BJ (cell line): ENCODE measurements around the gene ZBTB44. TPM values are rescaled to one million over a fixed set of nuclear protein-coding genes. Genes with fewer than 3 reads are reported as not detected.

Experiments used
- CTCF ChIA-PET: fragments of 350-600 bp; formaldehyde crosslinking; extraction: SDS; loops from one replicate; lab custom pipeline; 2021; ENCODE audit warnings: antibody characterized with exemption, inconsistent platforms; lab: Yijun Ruan, JAX
- POLR2A ChIA-PET: fragments of 300-600 bp; sonication (Branson Sonifier 250); formaldehyde crosslinking; extraction: SDS; loops from one replicate; lab custom pipeline; 2021; ENCODE audit warnings: antibody characterized with exemption; lab: Charles Lee
- DNase-seq: peaks from one replicate; pipeline ENCODE4 v3.0.0-alpha.2; 2011; ENCODE audit warnings: low read depth
- H3K27me3 ChIP-seq: 2 replicates; pipeline ENCODE4 v1.6.0; 2011; ENCODE audit warnings: low read length; ENCODE audit not compliant: control insufficient read depth, insufficient read depth
- H3K36me3 ChIP-seq: 2 replicates; pipeline ENCODE4 v1.5.1; 2011; ENCODE audit warnings: low read length; ENCODE audit not compliant: control insufficient read depth, insufficient read depth
- H3K4me3 ChIP-seq: 2 replicates; pipeline ENCODE4 v1.5.1; 2011; ENCODE audit warnings: low read depth, mild to moderate bottlenecking, control low read depth, low read length
- polyA plus RNA-seq: library from polyadenylated mRNA; depleted of rRNA; stranded (reverse); fragments of >200 nt; gene quantifications from 2 replicates; pipeline ENCODE4 v1.2.3, GENCODE V29; 2011; rRNA removed
- small RNA-seq: library from RNA; depleted of rRNA; stranded (forward); fragments of <200 nt; gene quantifications from one replicate; pipeline ENCODE3, GENCODE V24; 2012; ENCODE audit warnings: low replicate concordance, low read depth; ENCODE audit not compliant: insufficient read length
- TF ChIP-seq, protein P1 (sequence below): IDR thresholded peaks from 2 replicates; pipeline ENCODE4 v1.5.1; 2011; ENCODE audit warnings: low read depth, mild to moderate bottlenecking, control low read depth, inconsistent platforms, low read length, moderate library complexity; ENCODE audit not compliant: insufficient read depth

Gene ZBTB44
- polyA plus RNA-seq, 1 experiment: 11.5 TPM

DNA sequence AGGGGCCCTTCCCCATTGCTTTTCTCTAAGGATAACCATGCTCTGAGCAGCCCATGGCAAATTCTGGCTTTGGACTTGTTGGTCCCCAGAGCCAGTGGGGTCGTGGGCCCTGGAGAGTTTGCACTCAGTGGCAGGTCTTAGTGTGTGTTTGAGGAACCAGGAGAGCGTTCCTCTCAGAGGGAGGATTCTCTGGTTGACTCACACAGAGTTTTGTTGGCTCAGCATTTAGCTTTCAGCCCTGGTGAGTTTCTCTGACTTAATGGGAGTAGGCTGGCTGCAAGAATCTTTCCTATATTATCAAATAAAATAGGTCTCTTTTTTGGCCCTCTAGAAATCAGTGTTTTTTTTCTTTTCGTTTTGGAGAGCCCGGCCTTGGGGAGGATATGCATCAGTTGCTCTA is 134.2 kb downstream of the ZBTB44 start:
- no peak for DNase-seq
- Histone ChIP-seq H3K4me3 (no peak overlapping the region), H3K36me3 (no peaks in the 10 kb centered on the region), H3K27me3 (peaks cover 12% of the 10 kb centered on the region)
- ChIA-PET CTCF (no interaction called here), POLR2A (no interaction called here)
- TF ChIP-seq, protein P1, sequence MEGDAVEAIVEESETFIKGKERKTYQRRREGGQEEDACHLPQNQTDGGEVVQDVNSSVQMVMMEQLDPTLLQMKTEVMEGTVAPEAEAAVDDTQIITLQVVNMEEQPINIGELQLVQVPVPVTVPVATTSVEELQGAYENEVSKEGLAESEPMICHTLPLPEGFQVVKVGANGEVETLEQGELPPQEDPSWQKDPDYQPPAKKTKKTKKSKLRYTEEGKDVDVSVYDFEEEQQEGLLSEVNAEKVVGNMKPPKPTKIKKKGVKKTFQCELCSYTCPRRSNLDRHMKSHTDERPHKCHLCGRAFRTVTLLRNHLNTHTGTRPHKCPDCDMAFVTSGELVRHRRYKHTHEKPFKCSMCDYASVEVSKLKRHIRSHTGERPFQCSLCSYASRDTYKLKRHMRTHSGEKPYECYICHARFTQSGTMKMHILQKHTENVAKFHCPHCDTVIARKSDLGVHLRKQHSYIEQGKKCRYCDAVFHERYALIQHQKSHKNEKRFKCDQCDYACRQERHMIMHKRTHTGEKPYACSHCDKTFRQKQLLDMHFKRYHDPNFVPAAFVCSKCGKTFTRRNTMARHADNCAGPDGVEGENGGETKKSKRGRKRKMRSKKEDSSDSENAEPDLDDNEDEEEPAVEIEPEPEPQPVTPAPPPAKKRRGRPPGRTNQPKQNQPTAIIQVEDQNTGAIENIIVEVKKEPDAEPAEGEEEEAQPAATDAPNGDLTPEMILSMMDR: no peak

DNA sequence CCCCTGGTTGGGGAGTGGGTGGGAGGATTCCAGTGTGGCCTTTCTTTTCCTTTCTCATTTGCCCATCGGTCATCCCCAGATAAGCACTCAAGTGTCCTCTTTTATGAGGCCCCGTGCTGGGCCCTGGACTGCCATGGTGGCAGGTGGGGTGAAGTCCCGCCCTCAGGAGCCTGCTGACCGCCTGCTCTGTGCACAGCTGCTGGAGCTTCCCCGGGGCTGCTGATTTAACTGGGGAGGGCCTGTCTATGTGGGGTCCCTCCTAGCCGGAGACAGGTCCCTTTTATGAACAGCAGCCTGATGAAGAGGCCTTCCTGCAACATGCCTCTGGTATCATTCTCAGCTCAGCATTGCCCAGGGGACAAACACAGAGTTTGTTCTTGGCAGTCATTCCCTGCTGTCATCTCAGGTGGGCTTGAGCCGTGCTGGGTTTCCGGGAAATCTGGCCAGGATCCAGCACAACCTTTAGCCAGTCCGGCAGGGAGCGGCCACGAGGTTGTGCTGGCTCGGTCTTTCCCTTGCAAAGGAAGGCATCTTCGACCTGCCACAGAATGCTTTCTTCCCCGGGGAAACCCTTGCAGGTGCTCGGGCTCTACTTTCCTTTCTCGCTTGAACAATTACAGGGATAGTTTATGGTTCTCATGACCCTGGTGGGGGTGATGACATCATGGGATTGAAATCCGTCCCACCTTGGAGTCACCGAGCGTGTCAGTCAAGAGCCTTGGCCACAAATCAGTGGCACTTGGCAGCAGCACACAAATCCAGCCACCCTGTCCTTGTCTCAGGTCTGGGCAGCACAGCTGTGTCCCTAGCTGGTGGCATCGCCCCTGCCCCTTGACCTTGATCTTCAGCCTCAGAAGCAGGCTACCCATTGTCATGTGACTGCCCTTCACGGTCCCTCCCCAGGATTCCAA is 135.1 kb downstream of the ZBTB44 start:
- TF ChIP-seq, protein P1: no peak
- Histone ChIP-seq H3K4me3 (no peak overlapping the region), H3K36me3 (no peaks in the 10 kb centered on the region), H3K27me3 (peaks cover 13% of the 10 kb centered on the region)
- no peak for DNase-seq
- CTCF ChIA-PET: no interaction called here
- POLR2A ChIA-PET: no interaction called here

DNA sequence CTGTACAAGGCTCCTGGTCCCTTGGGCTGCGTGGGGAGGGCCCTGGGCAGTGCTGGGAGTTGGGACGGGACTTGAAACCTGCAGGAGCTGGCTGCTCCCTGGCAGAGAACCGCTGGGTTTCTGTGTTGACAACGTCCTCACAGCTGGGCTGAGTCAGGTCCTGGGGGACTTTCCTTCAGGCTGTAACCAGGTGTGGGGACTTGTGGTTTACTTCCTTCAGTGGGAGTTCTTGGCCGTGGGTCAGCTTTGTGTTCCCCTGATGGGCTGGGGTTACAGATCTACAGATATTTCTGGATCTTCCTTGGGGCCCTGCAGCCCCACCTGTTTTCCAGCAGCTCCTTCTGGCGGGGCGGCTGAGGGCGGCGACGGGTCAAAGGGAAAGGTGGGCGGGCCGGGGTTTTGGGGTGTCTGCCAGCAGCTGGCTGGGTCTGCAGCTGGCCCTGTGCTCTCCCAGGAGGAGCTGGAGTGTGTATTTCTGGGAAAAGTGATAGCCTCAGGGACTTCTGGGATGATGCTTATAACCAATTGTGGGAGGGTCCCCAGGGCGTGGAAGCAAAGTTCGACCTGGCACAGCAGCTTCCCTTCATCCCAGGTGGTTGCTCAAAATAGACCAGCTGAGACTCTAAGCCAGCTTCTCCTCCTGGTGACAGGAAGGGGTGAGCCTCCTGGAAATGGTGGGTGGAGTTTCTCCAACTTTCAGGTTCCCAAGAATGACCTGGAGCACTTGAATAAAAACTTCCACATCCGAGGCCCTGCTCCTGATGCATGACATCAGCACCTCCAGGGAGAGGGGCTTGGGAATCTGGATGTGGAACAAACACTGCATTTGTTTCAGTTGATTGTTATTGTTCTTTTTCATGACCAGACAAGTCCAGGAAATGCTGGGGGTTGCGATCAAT is 136.0 kb downstream of the ZBTB44 start:
- ChIA-PET POLR2A (no interaction called here), CTCF (no interaction called here)
- Histone ChIP-seq H3K36me3 (no peaks in the 10 kb centered on the region), H3K27me3 (peaks cover 12% of the 10 kb centered on the region), H3K4me3 (no peak overlapping the region)
- TF ChIP-seq, protein P1: no peak
- DNase-seq: no peak

DNA sequence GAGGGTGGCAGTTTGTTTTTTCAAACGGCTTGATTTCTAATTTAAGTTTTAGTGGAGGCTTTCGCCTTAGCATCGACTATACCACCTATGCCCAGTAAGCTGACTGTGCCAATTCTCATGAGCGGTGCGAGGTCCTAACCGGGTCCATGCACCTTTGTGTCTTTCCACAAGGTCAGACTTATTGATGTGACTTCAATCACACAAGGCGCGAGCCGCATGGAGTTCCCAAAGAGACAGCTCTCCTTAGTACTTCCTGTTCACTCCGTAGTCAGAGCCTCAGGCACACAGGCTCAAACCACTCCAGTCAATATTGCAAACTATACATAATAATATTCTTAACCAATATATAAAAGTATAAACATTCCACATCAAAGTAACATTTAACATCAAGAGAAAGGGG is 136.9 kb downstream of the ZBTB44 start:
- Histone ChIP-seq H3K27me3 (peaks cover 12% of the 10 kb centered on the region), H3K36me3 (no peaks in the 10 kb centered on the region), H3K4me3 (no peak overlapping the region)
- POLR2A ChIA-PET: no interaction called here
- TF ChIP-seq, protein P1: no peak
- CTCF ChIA-PET: no interaction called here
- no peak for DNase-seq

Small RNA genes within 50 kb of the gene (small RNA-seq; reads per million reads assigned to genes)
- not detected for gene RN7SL778P

Other genes with a start within 250 kb of the ZBTB44 start
- 382 and 465 TPM in 2 replicates for gene APLP2, start 245.0 kb downstream of the ZBTB44 start, polyA plus RNA-seq
- gene ST14, start 155.1 kb downstream of the ZBTB44 start, polyA plus RNA-seq: not detected in 2 replicates
- 0.05 TPM in 1 of 2 replicates, not detected in the other for gene ADAMTS8, start 113.7 kb upstream of the ZBTB44 start, polyA plus RNA-seq
- gene ADAMTS15, start 133.7 kb upstream of the ZBTB44 start, polyA plus RNA-seq: 2.7 and 5.6 TPM in 2 replicates